H9 (cell line): Measurements from ENCODE around the gene CDC25C. TPM values are rescaled to one million over a fixed set of nuclear protein-coding genes. Genes with fewer than 3 reads are reported as not detected.
A peak's percentile ranks its signal among the peaks of the same experiment; 100 is the strongest.

ENCODE experiments used
- DNase-seq: peaks from one replicate; pipeline ENCODE4 v3.0.0-alpha.2; 2017
- H2AFZ ChIP-seq: one replicate; pipeline ENCODE4 v1.6.1; 2013; ENCODE audit warnings: mild to moderate bottlenecking, low read length, control low read depth, moderate library complexity
- H2AK5ac ChIP-seq: 2 replicates; pipeline ENCODE4 v1.6.1; 2013; ENCODE audit warnings: low read length, control low read depth, mixed read lengths; ENCODE audit not compliant: insufficient read length
- H2BK120ac ChIP-seq: one replicate; pipeline ENCODE4 v1.6.1; 2013; ENCODE audit warnings: low read depth, mild to moderate bottlenecking, low read length, control low read depth, inconsistent platforms; ENCODE audit not compliant: poor library complexity, severe bottlenecking
- H2BK12ac ChIP-seq: 2 replicates; pipeline ENCODE4 v1.6.1; 2013; ENCODE audit warnings: low read length, control low read depth, mixed read lengths, low read depth; ENCODE audit not compliant: insufficient read length
- H2BK15ac ChIP-seq: 2 replicates; pipeline ENCODE4 v1.6.1; 2013; ENCODE audit warnings: low read depth, low read length, control low read depth
- H2BK20ac ChIP-seq: one replicate; pipeline ENCODE4 v1.6.1; 2013; ENCODE audit warnings: low read depth, mild to moderate bottlenecking, low read length, control low read depth, inconsistent platforms; ENCODE audit not compliant: poor library complexity, severe bottlenecking
- H2BK5ac ChIP-seq: 2 replicates; pipeline ENCODE4 v1.6.1; 2013; ENCODE audit warnings: low read length, control low read depth, mixed read lengths; ENCODE audit not compliant: insufficient read length
- H3K14ac ChIP-seq: 2 replicates; pipeline ENCODE4 v1.6.1; 2013; ENCODE audit warnings: low read length, control low read depth; ENCODE audit not compliant: insufficient read depth
- H3K18ac ChIP-seq: 2 replicates; pipeline ENCODE4 v1.6.1; 2013; ENCODE audit warnings: low read depth, mild to moderate bottlenecking, mixed read lengths, low read length, control low read depth; ENCODE audit not compliant: insufficient read length
- H3K23ac ChIP-seq: 2 replicates; pipeline ENCODE4 v1.6.1; 2013; ENCODE audit warnings: low read length, control low read depth, mixed read lengths, low read depth; ENCODE audit not compliant: insufficient read length
- H3K23me2 ChIP-seq: 2 replicates; pipeline ENCODE4 v1.6.1; 2013; ENCODE audit warnings: low read depth, mild to moderate bottlenecking, mixed read lengths, low read length, control low read depth; ENCODE audit not compliant: insufficient read length, poor library complexity, severe bottlenecking
- H3K27ac ChIP-seq: 2 replicates; pipeline ENCODE4 v1.5.1; 2013; ENCODE audit warnings: low read length, control low read depth, mixed read lengths, low read depth; ENCODE audit not compliant: insufficient read length
- H3K27me3 ChIP-seq: 2 replicates; pipeline ENCODE4 v1.6.1; 2013; ENCODE audit warnings: low read length, control low read depth, inconsistent platforms; ENCODE audit not compliant: insufficient read depth
- H3K4ac ChIP-seq: 2 replicates; pipeline ENCODE4 v1.6.1; 2013; ENCODE audit warnings: low read depth, mild to moderate bottlenecking, control low read depth, inconsistent platforms, low read length, moderate library complexity
- H3K4me1 ChIP-seq: 2 replicates; pipeline ENCODE4 v1.6.1; 2013; ENCODE audit warnings: low read length, control low read depth, inconsistent platforms; ENCODE audit not compliant: insufficient read depth
- H3K4me2 ChIP-seq: 2 replicates; pipeline ENCODE4 v1.6.1; 2013; ENCODE audit warnings: low read length, control low read depth, mixed read lengths; ENCODE audit not compliant: insufficient read length, insufficient read depth
- H3K56ac ChIP-seq: 2 replicates; pipeline ENCODE4 v1.6.1; 2013; ENCODE audit warnings: low read depth, mild to moderate bottlenecking, mixed read lengths, low read length, control low read depth; ENCODE audit not compliant: insufficient read length
- H3K79me1 ChIP-seq: 2 replicates; pipeline ENCODE4 v1.6.1; 2013; ENCODE audit warnings: low read depth, mild to moderate bottlenecking, moderate library complexity, low read length, control low read depth, inconsistent platforms; ENCODE audit not compliant: insufficient read depth, poor library complexity, severe bottlenecking
- H3K79me2 ChIP-seq: 2 replicates; pipeline ENCODE4 v1.6.1; 2013; ENCODE audit warnings: low read length, control low read depth, inconsistent platforms; ENCODE audit not compliant: insufficient read depth
- H3K9ac ChIP-seq: 2 replicates; pipeline ENCODE4 v1.6.1; 2013; ENCODE audit warnings: low read length, control low read depth, mixed read lengths; ENCODE audit not compliant: insufficient read length; ENCODE audit errors: extremely low read depth
- H3K9me3 ChIP-seq: one replicate; pipeline ENCODE4 v1.6.1; 2013; ENCODE audit warnings: low read depth, low read length, inconsistent platforms; ENCODE audit not compliant: control insufficient read depth
- H3T11ph ChIP-seq: one replicate; pipeline ENCODE4 v1.6.1; 2013; ENCODE audit warnings: mild to moderate bottlenecking, low read length, control low read depth, inconsistent platforms
- H4K20me1 ChIP-seq: one replicate; pipeline ENCODE4 v1.6.1; 2013; ENCODE audit not compliant: control insufficient read depth, insufficient read length, insufficient read depth
- H4K5ac ChIP-seq: 2 replicates; pipeline ENCODE4 v1.6.1; 2013; ENCODE audit warnings: low read depth, mild to moderate bottlenecking, mixed read lengths, low read length, control low read depth; ENCODE audit not compliant: insufficient read length
- H4K8ac ChIP-seq: replicated peaks from 2 replicates; pipeline ENCODE4 v1.6.1; 2013; ENCODE audit warnings: low read length, control low read depth, mixed read lengths, low read depth; ENCODE audit not compliant: insufficient read length
- H4K91ac ChIP-seq: 2 replicates; pipeline ENCODE4 v1.6.1; 2013; ENCODE audit warnings: low read depth, mild to moderate bottlenecking, moderate library complexity, mixed read lengths, low read length, control low read depth; ENCODE audit not compliant: insufficient read length
- H3K27ac Mint-ChIP-seq, 3 experiments: 2 replicates in 2 of 3; 3 replicates in 1 of 3; pipeline ENCODE4 v1.8.0; 2020 to 2021; ENCODE audit warnings: mixed read lengths in 3 of 3, mild to moderate bottlenecking in 1 of 3, moderate library complexity in 1 of 3
- H3K27me3 Mint-ChIP-seq: 2 replicates; pipeline ENCODE4 v1.8.0; 2021; ENCODE audit warnings: low read depth, mild to moderate bottlenecking, moderate library complexity, mixed read lengths
- H3K36me3 Mint-ChIP-seq, 3 experiments: 2 replicates in 2 of 3; 3 replicates in 1 of 3; pipeline ENCODE4 v1.8.0; 2020 to 2021; ENCODE audit warnings: low read depth in 3 of 3, mixed read lengths in 3 of 3; ENCODE audit not compliant: insufficient read depth in 1 of 3
- H3K4me1 Mint-ChIP-seq, 2 experiments: 2 replicates each; pipeline ENCODE4 v1.8.0; 2020; ENCODE audit warnings: mixed read lengths in 2 of 2
- H3K4me3 Mint-ChIP-seq, 2 experiments: 2 replicates in 1 of 2; 3 replicates in 1 of 2; pipeline ENCODE4 v1.8.0; 2020 to 2021; ENCODE audit warnings: mild to moderate bottlenecking in 2 of 2, mixed read lengths in 2 of 2, moderate library complexity in 1 of 2
- H3K9me3 Mint-ChIP-seq, 2 experiments: 2 replicates in 1 of 2; 3 replicates in 1 of 2; pipeline ENCODE4 v1.8.0; 2020; ENCODE audit warnings: mild to moderate bottlenecking in 2 of 2, mixed read lengths in 2 of 2, moderate library complexity in 1 of 2
- CTCF ChIP-seq: fragments of 200-600 bp; sonication (generic); conservative IDR thresholded peaks from 3 replicates; pipeline ENCODE4 v1.8.0; 2021; ENCODE audit warnings: antibody characterized with exemption, mild to moderate bottlenecking
- WGBS: extraction: QIAGEN DNeasy Blood & Tissue Kit; methylation state at CpG from one replicate; pipeline ENCODE4 v1.1.7; 2013; ENCODE audit warnings: missing lambda C conversion rate, low lambda C conversion rate, mixed read lengths; ENCODE audit not compliant: insufficient read length; ENCODE audit errors: extremely low coverage; 5-methylcytosine and 5-hydroxymethylcytosine counted together
- total RNA-seq: library from RNA; stranded (reverse); gene quantifications from 2 replicates; pipeline ENCODE4 v1.2.1, GENCODE V29; 2021

The CDC25C gene
- total RNA-seq, 1 experiment from 2014 or later: 22.8 TPM

- Histone ChIP-seq H2BK15ac (no peak overlapping the region), H3K9me3 (no peaks in the 10 kb centered on the region), H2AFZ (no peak overlapping the region), H2BK12ac (no peak overlapping the region), H3K27ac (no peak overlapping the region), H3K4ac (no peak overlapping the region), H3K79me2 (no peaks in the 10 kb centered on the region), H3K18ac (no peak overlapping the region), H3K9ac (no peak overlapping the region), H3K14ac (no peak overlapping the region), H3T11ph (no peak overlapping the region), H3K79me1 (no peaks in the 10 kb centered on the region), H3K56ac (no peak overlapping the region), H4K8ac (no peak overlapping the region), H3K4me1 (no peaks in the 10 kb centered on the region), H2BK20ac (no peak overlapping the region), H4K91ac (no peak overlapping the region), H3K23me2 (peaks cover 4% of the 10 kb centered on the region), H2BK5ac (no peak overlapping the region), H2AK5ac (no peak overlapping the region), H4K20me1 (no peaks in the 10 kb centered on the region), H2BK120ac (no peak overlapping the region), H3K4me2 (peak overlapping the region; percentile 11), H4K5ac (no peak overlapping the region), H3K27me3 (peaks cover 6% of the 10 kb centered on the region; the same call in 1 of the 2 replicates), H3K23ac (no peak overlapping the region)
- Mint-ChIP-seq H3K27me3 (peaks cover 41% of the 10 kb centered on the region), H3K4me1 (peaks cover 16% of the 10 kb centered on the region in 2 experiments), H3K9me3 (no peaks in the 10 kb centered on the region), H3K4me3 (peak overlapping the region; percentile 57 to 70), H3K27ac (no peak overlapping the region), H3K36me3 (no peaks in the 10 kb centered on the region)
- DNase-seq: no peak
- no peak for TF ChIP-seq CTCF
- WGBS: no CpG with 5 or more reads among the region's 6 CpGs
Observed at GRCh38 chr5:138273834-138274188, 57.8 kb downstream of the CDC25C start.
